SK-N-SH treated with all-trans-retinoic acid at 6 μM for 48 hours (cell line): ENCODE results near the gene ARHGEF12.

Source experiments
- OSR1 ChIP-seq: fragments of 250-450 bp; sonication (Bioruptor Pico); IDR thresholded peaks from 2 replicates; pipeline ENCODE4 v1.8.0; 2022; ENCODE audit warnings: moderate library complexity, mild to moderate bottlenecking, inconsistent platforms
- TCF4 ChIP-seq: fragments of 250-450 bp; sonication (Bioruptor Pico); IDR thresholded peaks from 2 replicates; pipeline ENCODE4 v1.8.0; 2021; ENCODE audit warnings: mild to moderate bottlenecking, moderate library complexity, borderline replicate concordance
- ZC3H10 ChIP-seq: fragments of 250-450 bp; sonication (Bioruptor Pico); IDR thresholded peaks from 2 replicates; pipeline ENCODE4 v1.5.1; 2021; ENCODE audit warnings: mild to moderate bottlenecking, moderate library complexity
- TF ChIP-seq, protein P1 (sequence below): fragments of 250-450 bp; sonication (Bioruptor Pico); IDR thresholded peaks from 2 replicates; pipeline ENCODE4 v1.5.1; 2020; ENCODE audit warnings: low read depth, mild to moderate bottlenecking, moderate library complexity
- TF ChIP-seq, protein P2 (sequence below): fragments of 250-450 bp; sonication (Bioruptor Pico); IDR thresholded peaks from 2 replicates; pipeline ENCODE4 v1.8.0; 2020; ENCODE audit warnings: mild to moderate bottlenecking, moderate library complexity, borderline replicate concordance

DNA sequence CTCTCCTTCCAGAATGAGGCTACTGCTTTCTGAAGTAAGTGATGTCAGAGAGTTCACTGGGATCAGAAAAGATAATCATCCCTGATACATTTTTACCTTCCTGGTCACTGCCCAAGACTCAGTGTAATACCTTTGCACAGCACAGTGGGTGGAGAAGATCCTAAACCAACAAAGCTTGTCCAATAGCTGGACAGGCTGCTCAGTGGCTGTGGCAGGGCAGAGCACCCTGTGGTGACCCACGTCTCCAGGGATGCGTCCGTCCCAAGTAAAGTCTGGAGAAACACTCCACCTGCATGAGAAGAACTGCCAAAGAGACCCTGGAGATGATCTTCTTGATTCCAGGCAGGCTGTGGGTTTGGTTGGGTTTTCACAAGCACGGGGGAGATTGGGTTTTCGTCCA, 42.1 kb upstream of the ARHGEF12 start:
- TF ChIP-seq, protein P1, sequence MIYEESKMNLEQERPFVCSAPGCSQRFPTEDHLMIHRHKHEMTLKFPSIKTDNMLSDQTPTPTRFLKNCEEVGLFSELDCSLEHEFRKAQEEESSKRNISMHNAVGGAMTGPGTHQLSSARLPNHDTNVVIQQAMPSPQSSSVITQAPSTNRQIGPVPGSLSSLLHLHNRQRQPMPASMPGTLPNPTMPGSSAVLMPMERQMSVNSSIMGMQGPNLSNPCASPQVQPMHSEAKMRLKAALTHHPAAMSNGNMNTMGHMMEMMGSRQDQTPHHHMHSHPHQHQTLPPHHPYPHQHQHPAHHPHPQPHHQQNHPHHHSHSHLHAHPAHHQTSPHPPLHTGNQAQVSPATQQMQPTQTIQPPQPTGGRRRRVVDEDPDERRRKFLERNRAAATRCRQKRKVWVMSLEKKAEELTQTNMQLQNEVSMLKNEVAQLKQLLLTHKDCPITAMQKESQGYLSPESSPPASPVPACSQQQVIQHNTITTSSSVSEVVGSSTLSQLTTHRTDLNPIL (CRISPR knock-in tag): no peak
- TF ChIP-seq OSR1 (CRISPR knock-in tag) (no peak), TCF4 (CRISPR knock-in tag) (no peak), ZC3H10 (CRISPR knock-in tag) (no peak)
- TF ChIP-seq, protein P2, sequence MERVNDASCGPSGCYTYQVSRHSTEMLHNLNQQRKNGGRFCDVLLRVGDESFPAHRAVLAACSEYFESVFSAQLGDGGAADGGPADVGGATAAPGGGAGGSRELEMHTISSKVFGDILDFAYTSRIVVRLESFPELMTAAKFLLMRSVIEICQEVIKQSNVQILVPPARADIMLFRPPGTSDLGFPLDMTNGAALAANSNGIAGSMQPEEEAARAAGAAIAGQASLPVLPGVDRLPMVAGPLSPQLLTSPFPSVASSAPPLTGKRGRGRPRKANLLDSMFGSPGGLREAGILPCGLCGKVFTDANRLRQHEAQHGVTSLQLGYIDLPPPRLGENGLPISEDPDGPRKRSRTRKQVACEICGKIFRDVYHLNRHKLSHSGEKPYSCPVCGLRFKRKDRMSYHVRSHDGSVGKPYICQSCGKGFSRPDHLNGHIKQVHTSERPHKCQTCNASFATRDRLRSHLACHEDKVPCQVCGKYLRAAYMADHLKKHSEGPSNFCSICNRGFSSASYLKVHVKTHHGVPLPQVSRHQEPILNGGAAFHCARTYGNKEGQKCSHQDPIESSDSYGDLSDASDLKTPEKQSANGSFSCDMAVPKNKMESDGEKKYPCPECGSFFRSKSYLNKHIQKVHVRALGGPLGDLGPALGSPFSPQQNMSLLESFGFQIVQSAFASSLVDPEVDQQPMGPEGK: no peak
